ENCODE data around the gene CRK.
A peak's percentile ranks its signal among the peaks of the same experiment; 100 is the strongest.
"Not testable (repeated sequence)": the region's sequence is repeated elsewhere in the genome, so short reads cannot be mapped to it uniquely, and the experiment has no call there.

Gene CRK

DNA sequence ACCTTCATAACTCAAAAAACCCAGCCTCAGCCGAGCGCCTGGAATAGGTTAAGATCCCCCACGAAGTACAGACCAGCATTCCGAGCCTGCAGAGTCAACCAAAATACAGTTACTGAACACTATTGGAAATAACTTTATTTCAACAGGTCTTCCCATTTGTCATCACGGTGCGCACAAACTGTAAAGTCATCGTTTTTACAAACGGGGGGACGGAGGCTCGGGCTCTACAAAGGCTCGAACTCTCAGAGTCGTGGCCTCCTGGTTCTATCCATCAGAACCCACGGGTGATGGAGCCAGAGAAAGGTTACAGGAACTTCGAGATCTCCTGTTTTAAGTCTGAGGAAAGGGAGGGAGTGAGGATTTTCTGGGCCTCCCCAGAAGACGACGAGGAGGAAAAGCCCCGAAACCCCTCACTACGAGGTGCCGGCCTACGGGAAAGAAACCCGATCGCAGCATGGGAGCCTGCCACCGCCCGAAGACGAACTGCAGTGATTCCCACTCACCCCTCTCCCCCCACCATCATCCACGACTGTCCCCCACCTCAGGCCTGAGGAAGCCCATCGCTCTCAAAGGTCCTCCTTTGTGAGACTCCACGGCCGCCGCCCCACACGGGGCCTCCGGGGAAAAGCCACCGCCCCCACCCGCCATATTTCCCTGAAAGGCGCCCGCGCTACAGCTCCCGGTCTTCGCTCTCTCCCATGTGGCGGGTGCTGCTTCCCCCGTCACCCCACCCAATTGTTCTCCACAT lies 56.9 kb downstream of the CRK start:
- peaks cover 65% of the 10 kb centered on the region for H3K36me3 Mint-ChIP-seq
- ATAC-seq (peak; percentile 36), DNase-seq (ENCODE audit: low spot score in 2 of 2) (peak in 1 of 2 donors; percentile 5)
- peak overlapping the region; percentile 100 for H3K27ac Mint-ChIP-seq
- no peaks in the 10 kb centered on the region for H3K9me3 Mint-ChIP-seq
- peaks cover 27% of the 10 kb centered on the region for H3K4me1 Mint-ChIP-seq
- peak overlapping the region; percentile 99 for H3K4me3 Mint-ChIP-seq

DNA sequence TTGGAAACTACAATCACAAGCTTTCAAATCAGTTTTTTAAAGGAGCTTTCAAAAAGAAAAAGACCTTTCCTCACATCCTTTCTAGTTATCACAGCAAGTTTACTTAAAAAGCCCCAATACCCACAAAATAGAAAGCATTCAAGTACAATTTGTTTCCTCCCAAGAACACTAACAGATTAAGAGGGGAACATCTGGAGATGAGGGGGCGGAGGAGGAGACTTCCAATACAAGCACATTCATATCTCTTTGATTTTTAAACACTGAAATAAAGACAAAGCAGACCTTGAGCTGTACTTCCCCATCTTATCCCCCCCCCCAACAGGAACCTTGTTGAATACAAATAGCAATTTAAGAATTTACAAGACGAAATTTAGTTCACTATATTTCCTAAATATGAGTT lies 58.0 kb downstream of the CRK start:
- DNase-seq (ENCODE audit: low spot score in 2 of 2) (no peak), ATAC-seq (no peak)
- no peaks in the 10 kb centered on the region for H3K9me3 Mint-ChIP-seq
- H3K4me1 Mint-ChIP-seq = peaks cover 38% of the 10 kb centered on the region
- H3K36me3 Mint-ChIP-seq = peaks cover 76% of the 10 kb centered on the region
- H3K27ac Mint-ChIP-seq = peak overlapping the region; percentile 100
- H3K4me3 Mint-ChIP-seq = peak overlapping the region; percentile 99

DNA sequence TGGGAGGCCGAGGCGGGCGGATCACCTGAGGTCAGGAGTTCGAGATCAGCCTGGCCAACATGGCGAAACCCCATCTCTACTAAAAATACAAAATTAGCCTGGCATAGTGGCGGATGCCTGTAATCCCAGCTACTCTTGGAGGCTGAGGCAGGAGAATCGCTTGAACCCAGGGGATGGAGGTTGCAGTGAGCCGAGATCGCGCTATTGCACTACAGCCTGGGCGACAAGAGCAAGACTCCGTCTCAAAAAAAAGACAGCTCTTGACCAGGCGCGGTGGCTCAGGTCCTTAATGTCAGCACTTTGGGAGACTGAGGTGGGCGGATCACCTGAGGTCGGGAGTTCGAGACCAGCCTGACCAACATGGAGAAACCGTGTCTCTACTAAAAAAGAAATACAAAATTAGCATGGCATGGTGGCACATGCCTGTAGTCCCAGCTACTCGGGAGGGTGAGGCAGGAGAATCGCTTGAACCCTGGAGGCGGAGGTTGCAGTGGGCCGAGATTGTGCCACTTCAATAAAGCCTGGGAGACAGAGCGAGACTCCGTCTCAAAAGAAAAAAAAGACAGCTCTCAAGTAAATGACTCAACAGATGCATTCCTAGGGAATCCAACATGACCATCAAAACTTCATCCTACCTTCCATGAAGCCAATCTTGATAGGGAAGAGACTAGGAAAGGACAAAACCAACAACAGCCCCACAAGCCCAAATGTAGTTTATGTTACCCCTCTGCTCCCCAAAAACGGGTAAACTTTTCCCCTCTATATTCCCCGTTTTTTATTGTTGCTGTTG lies 60.0 kb downstream of the CRK start:
- Mint-ChIP-seq H3K4me3 (peak overlapping the region; percentile 7), H3K36me3 (peaks cover 95% of the 10 kb centered on the region), H3K4me1 (peaks cover 38% of the 10 kb centered on the region), H3K27ac (peak overlapping the region; percentile 100)
- not testable (repeated sequence) for DNase-seq (ENCODE audit: low spot score in 2 of 2); ATAC-seq; H3K9me3 Mint-ChIP-seq

GRCh38 chr17:1391577-1391976 lies 64.5 kb downstream of the CRK start:
- Mint-ChIP-seq H3K36me3 (peaks cover 100% of the 10 kb centered on the region), H3K9me3 (no peaks in the 10 kb centered on the region), H3K27ac (peak overlapping the region; percentile 75), H3K4me3 (peak overlapping the region; percentile 1), H3K4me1 (peaks cover 46% of the 10 kb centered on the region)
- no peak for DNase-seq (ENCODE audit: low spot score in 2 of 2)
- ATAC-seq = no peak

- Mint-ChIP-seq H3K4me1 (peaks cover 47% of the 10 kb centered on the region), H3K27ac (peak overlapping the region; percentile 75), H3K9me3 (no peaks in the 10 kb centered on the region), H3K4me3 (peak overlapping the region; percentile 1), H3K36me3 (peaks cover 95% of the 10 kb centered on the region)
- ATAC-seq (no peak), DNase-seq (ENCODE audit: low spot score in 2 of 2) (no peak)
These were observed 65.3 kb downstream of the CRK start for GRCh38 chr17:1390432-1391367.

DNA sequence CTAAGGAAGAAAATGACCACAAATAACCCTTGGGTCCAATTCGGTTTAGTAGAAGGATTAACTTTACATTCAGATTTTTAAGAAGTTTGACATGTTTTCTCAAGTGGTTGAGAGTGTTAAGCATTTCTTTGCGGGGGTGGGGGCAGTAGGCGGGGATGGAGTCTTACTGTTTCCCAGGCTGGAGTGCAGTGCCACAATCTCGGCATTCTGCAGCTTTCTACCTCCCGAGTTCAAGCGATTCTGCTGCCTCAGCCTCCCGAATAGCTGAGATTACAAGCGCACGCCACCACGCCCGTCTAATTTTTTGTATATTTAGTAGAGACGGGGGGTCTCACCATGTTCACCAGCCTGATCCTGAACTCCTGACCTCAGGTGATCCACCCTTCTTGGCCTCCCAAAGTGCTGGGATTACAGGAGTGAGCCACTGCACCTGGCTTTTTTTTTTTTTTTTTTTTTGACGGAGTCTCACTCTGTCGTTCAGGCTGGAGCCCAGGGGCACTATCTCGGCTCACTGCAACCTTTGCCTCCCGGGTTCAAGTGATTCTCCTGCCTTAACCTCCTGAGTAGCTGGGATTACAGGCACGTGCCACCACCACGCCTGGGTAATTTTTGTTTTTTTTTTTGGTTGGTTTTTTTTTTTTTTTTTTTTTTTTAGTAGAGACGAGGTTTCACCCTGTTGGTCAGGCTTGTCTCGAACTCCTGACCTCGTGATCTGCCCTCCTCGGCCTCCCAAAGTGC lies 68.4 kb downstream of the CRK start:
- ATAC-seq; H3K4me3 Mint-ChIP-seq; H3K27ac Mint-ChIP-seq; DNase-seq (ENCODE audit: low spot score in 2 of 2); H3K9me3 Mint-ChIP-seq: not testable (repeated sequence)
- Mint-ChIP-seq H3K36me3 (peaks cover 91% of the 10 kb centered on the region), H3K4me1 (peaks cover 39% of the 10 kb centered on the region)

GRCh38 chr17:1386675-1387190 lies 69.3 kb downstream of the CRK start:
- Mint-ChIP-seq H3K4me1 (peaks cover 42% of the 10 kb centered on the region), H3K36me3 (peaks cover 91% of the 10 kb centered on the region)
- not testable (repeated sequence) for DNase-seq (ENCODE audit: low spot score in 2 of 2); H3K9me3 Mint-ChIP-seq; ATAC-seq; H3K4me3 Mint-ChIP-seq; H3K27ac Mint-ChIP-seq

- ATAC-seq = no peak
- Mint-ChIP-seq H3K4me3 (no peak overlapping the region), H3K9me3 (no peaks in the 10 kb centered on the region), H3K27ac (no peak overlapping the region), H3K36me3 (peaks cover 91% of the 10 kb centered on the region), H3K4me1 (peaks cover 46% of the 10 kb centered on the region)
- no peak for DNase-seq (ENCODE audit: low spot score in 2 of 2)
These were observed 69.8 kb downstream of the CRK start for GRCh38 chr17:1386265-1386664.

DNA sequence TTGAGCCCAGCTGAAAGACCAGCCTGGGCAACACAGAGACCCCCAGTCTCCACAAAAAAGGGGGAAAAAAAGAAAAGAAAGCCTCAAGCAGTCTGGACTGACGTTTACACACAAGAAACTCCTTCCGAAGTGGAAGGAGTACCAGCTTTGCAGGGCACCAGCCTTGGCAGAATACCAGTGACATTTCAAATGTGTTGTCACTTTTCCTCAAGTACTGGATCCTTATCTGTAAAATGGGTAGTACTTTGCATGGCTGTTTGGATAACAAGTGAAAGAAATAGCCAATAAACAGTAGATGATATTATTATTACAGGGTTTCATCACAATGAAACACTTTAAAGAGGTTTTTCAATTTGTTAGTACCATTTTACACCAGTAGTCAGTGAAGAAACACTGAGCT lies 70.2 kb downstream of the CRK start:
- H3K27ac Mint-ChIP-seq = no peak overlapping the region
- no peaks in the 10 kb centered on the region for H3K9me3 Mint-ChIP-seq
- peaks cover 91% of the 10 kb centered on the region for H3K36me3 Mint-ChIP-seq
- DNase-seq (ENCODE audit: low spot score in 2 of 2) = no peak
- no peak for ATAC-seq
- H3K4me3 Mint-ChIP-seq = no peak overlapping the region
- peaks cover 49% of the 10 kb centered on the region for H3K4me1 Mint-ChIP-seq

DNA sequence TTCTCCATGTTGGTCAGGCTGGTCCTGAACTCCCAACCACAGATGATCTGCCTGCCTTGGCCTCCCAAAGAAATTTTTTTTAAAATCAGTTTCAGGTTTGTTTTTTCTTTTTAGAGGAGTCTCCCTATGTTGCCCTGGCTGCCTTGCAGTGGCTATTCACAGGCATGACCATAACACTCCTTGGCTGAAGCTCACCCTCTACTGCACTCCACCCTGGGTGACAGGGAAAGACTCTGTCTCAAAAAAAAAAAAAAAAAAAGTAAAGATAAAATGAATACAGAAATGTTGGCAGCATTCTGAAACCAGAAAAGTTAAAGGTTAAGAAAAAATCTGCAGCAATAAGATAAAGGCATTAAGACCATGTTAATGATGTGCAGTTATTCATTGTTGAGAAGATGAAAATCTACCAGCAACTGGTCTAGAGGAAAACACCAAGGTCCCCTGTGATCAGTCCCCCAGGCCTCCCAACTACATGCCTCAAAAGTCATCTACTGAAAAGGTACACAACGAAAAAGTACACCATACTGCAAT lies 71.1 kb downstream of the CRK start:
- no peak for ATAC-seq
- H3K4me1 Mint-ChIP-seq = peaks cover 50% of the 10 kb centered on the region
- H3K9me3 Mint-ChIP-seq = no peaks in the 10 kb centered on the region
- peaks cover 91% of the 10 kb centered on the region for H3K36me3 Mint-ChIP-seq
- H3K4me3 Mint-ChIP-seq = no peak overlapping the region
- no peak overlapping the region for H3K27ac Mint-ChIP-seq
- DNase-seq (ENCODE audit: low spot score in 2 of 2) = no peak

GRCh38 chr17:1379930-1380313 lies 76.1 kb downstream of the CRK start:
- peaks cover 86% of the 10 kb centered on the region for H3K36me3 Mint-ChIP-seq
- peak overlapping the region; percentile 34 for H3K4me3 Mint-ChIP-seq
- peaks cover 64% of the 10 kb centered on the region for H3K4me1 Mint-ChIP-seq
- ATAC-seq (peak; percentile 93), DNase-seq (ENCODE audit: low spot score in 2 of 2) (no peak)
- H3K9me3 Mint-ChIP-seq = no peaks in the 10 kb centered on the region
- H3K27ac Mint-ChIP-seq = peak overlapping the region; percentile 12

GRCh38 chr17:1379208-1379929 lies 76.7 kb downstream of the CRK start:
- no peak for DNase-seq (ENCODE audit: low spot score in 2 of 2)
- Mint-ChIP-seq H3K36me3 (peaks cover 86% of the 10 kb centered on the region), H3K27ac (peak overlapping the region; percentile 12), H3K9me3 (no peaks in the 10 kb centered on the region), H3K4me3 (peak overlapping the region; percentile 34), H3K4me1 (peaks cover 70% of the 10 kb centered on the region)
- ATAC-seq = no peak

GRCh38 chr17:1378476-1378860 lies 77.6 kb downstream of the CRK start:
- H3K4me1 Mint-ChIP-seq = peaks cover 73% of the 10 kb centered on the region
- not testable (repeated sequence) for H3K9me3 Mint-ChIP-seq; ATAC-seq; H3K4me3 Mint-ChIP-seq; DNase-seq (ENCODE audit: low spot score in 2 of 2); H3K27ac Mint-ChIP-seq
- peaks cover 88% of the 10 kb centered on the region for H3K36me3 Mint-ChIP-seq

GRCh38 chr17:1377334-1377733 lies 78.7 kb downstream of the CRK start:
- peaks cover 88% of the 10 kb centered on the region for H3K36me3 Mint-ChIP-seq
- H3K27ac Mint-ChIP-seq = peak overlapping the region; percentile 58
- ATAC-seq (no peak), DNase-seq (ENCODE audit: low spot score in 2 of 2) (no peak)
- H3K4me3 Mint-ChIP-seq = peak overlapping the region; percentile 58
- H3K4me1 Mint-ChIP-seq = peaks cover 73% of the 10 kb centered on the region
- no peaks in the 10 kb centered on the region for H3K9me3 Mint-ChIP-seq

Measured in stimulated activated effector memory CD8-positive, alpha-beta T cell treated with anti-CD3 and anti-CD28 coated beads, Interleukin-12 subunit alpha, Interleukin-12 subunit beta, amount 100 ng/mL, for 72 hours (primary cell).